ENCODE measurements around the gene ACP2. TPM values are rescaled to one million over a fixed set of nuclear protein-coding genes. Genes with fewer than 3 reads are reported as not detected.
"Not testable (repeated sequence)": the region's sequence is repeated elsewhere in the genome, so short reads cannot be mapped to it uniquely, and the experiment has no call there.

The ACP2 gene
- polyA plus RNA-seq, 3 donors: 30.4 to 40.0 (median 35.9) TPM

DNA sequence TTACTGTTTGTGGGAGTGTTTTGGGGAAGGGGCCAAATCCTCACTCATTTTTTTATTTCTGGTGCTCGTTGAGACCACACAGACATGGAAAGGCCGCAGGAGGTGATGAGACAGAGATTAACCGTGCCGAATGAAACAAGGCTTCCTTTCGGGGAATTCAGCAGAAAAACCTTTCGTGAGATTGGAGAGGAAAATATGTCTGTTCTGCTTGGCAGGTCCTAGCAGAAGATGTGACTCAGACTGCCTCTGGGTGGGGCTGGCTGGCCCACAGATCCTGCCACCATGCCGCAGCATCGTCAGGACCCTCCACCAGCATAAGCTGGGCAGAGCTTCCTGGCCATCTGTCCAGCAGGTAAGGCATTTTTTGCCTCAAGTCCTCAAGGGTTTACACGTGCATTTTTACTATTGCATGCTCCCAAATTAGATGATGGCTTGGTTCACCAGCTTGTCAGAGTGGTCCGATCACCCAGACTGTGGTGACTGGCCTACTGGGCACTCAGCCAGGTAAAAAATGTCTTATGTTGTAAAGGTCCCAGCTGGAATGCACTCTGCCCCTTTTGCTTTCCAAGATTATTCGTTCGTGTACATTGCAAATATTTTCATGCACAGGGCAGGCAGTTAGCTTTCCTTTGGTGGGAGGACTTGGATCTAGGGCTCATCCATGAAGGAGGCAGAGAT is 32.4 kb downstream of the ACP2 start:
- 6 to 19% (median 9%) methylated on average over 12 of the region's 12 CpGs for WGBS, 3 donors
- H3K27ac ChIP-seq (ENCODE audit: low read depth, low read length): no peak overlapping the region

DNA sequence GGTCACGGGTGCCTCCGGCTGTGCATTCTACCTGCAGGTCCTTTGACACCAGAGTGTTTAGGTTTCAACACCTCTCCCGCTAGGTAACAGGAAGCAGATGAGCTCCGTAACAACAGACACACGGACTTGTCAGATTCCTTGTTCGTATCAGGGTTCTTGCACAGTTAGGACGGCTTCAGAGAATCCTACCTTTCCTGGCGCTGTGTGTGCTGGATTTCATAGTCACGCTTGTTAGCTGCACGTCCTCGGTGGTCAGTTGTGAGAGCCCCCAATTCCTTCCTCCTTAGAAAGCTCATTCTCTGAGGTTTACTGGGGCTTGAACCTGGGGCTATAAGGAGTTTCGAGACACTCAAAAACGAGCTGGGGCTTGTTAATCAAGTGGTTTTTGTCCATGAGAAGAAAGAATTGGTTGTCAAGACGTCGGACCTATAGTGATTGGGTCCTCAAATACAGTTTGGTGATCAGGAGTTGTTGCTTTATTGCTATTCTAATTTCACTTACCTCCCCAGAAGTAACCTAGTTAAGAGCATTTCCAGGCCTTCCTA is 33.2 kb downstream of the ACP2 start:
- no peak overlapping the region for H3K27ac ChIP-seq (ENCODE audit: low read depth, low read length)
- WGBS, 3 donors: 6 to 10% (median 7%) methylated on average over 15 of the region's 15 CpGs

GRCh38 chr11:47213950-47214565 is 34.6 kb downstream of the ACP2 start:
- 4 to 12% (median 7%) methylated on average over 20 of the region's 20 CpGs for WGBS, 3 donors
- H3K27ac ChIP-seq (ENCODE audit: low read depth, low read length): peak overlapping the region; percentile 73

DNA sequence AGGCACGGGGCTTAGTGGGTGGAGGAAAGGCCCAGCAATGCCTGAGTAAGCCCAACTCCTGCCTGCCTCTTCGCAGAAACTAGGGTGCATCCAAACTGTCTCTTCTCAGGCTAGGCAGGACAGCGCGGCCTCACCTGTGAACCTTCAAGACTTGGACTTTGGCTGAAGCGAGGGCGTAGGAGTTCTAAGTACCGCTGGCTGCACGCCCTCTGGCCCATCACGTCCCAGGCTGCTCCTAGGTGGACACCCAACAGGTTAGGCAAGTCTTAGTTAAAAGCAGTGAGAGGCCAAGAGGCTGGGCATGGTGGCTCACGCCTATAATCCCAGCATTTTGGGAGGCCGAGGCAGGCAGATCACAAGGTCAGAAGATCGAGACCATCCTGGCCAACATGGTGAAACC is 35.7 kb downstream of the ACP2 start:
- WGBS, 3 donors: 84 to 89% (median 89%) methylated on average over 12 of the region's 12 CpGs
- H3K27ac ChIP-seq (ENCODE audit: low read depth, low read length): no peak overlapping the region

- 93 to 95% (median 94%) methylated on average over 5 of the region's 5 CpGs for WGBS, 3 donors
- no peak overlapping the region for H3K27ac ChIP-seq (ENCODE audit: low read depth, low read length)
Observed at GRCh38 chr11:47208628-47209027, 40.0 kb downstream of the ACP2 start.

- 89 to 94% (median 93%) methylated on average over 13 of the region's 13 CpGs for WGBS, 3 donors
- not testable (repeated sequence) for H3K27ac ChIP-seq (ENCODE audit: low read depth, low read length)
Observed at GRCh38 chr11:47208008-47208552, 40.5 kb downstream of the ACP2 start.

DNA sequence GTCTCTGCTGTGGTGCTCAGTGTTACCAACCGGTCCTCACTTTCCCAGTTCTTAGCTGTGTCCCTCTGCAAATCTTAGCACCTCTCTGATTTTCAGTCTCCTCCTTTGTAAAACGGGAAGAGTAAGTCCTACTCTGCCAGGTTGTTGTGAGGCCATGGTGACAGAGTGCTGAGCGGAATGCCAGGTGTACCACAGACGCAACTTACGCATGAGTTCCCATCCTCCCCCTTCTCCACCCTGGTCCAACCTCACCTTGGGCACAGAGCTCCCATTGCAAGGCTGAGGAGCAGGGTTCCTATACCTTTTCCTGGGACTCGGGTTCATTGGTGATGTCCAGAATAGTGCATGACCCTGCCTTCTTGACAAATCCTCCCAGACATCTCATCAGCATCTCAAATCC is 41.2 kb downstream of the ACP2 start:
- 48 to 89% (median 87%) methylated on average over 6 of the region's 6 CpGs for WGBS, 3 donors

GRCh38 chr11:47206577-47206976 is 42.0 kb downstream of the ACP2 start:
- not testable (repeated sequence) for H3K27ac ChIP-seq (ENCODE audit: low read depth, low read length)

More for the DNA sequence above, 41.2 kb downstream of the ACP2 start:
- H3K27ac ChIP-seq (ENCODE audit: low read depth, low read length): no peak overlapping the region

DNA sequence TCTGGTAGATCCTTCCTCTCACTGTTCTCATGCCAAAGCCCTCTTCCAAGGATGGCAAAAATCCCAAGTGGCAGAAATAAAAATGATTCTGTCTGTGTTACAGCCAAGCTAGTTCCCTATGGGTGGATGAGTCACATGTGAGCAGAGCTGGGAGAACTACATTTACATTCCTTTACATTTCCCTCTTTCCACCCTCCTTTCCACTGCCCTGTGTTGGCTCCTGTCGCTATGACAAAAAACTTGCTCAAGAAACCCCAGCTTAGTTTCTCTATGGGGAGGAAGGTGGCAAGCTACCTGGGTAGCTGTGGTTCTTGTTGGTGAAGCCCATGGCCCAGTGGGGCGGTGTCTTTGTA is 44.0 kb downstream of the ACP2 start:
- WGBS, 3 donors: 71 to 79% (median 79%) methylated on average over 2 of the region's 2 CpGs
- H3K27ac ChIP-seq (ENCODE audit: low read depth, low read length): no peak overlapping the region

More at GRCh38 chr11:47206577-47206976, 42.0 kb downstream of the ACP2 start:
- WGBS, 3 donors: 88 to 93% (median 91%) methylated on average over 5 of the region's 5 CpGs

DNA sequence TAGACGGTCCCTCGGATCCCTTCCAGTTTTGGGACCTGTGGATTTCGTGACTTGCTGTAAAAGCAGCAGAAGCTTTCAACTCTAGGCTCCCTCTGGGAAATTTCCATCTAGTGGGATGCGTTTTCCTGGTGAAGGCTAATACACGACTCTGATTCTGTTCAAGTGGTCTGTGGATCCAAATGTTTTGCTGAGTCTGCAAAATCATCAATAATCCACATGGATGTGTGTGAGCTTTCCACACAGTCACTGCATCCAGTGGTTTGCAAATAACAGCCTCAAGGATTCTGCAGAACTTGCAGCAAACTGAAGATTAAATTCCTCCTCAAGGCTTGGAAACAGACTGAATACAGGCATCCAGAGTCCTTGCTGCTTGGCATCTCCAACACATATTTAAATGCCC is 46.0 kb downstream of the ACP2 start:
- WGBS, 3 donors: 74 to 87% (median 79%) methylated on average over 5 of the region's 5 CpGs
- H3K27ac ChIP-seq (ENCODE audit: low read depth, low read length): no peak overlapping the region

DNA sequence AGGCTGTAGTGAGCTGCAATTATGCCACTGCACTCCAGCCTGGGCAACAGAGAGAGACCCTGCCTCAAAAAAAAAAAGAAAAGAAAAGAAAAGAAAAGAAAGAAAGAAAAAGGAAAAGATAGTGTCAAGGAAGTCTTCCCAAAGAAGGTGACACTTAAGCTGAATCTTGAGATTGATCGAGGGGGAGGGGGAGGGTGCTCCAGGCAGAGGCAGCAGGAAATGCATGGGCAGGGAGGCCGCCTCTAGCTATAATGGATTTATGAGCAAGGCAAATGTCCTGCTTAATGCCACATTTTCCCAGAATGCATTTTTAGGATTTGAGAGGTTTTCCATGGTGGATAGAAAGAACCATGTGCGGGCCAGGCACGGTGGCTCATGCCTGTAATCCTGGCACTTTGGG is 47.6 kb downstream of the ACP2 start:
- no peak overlapping the region for H3K27ac ChIP-seq (ENCODE audit: low read depth, low read length)
- WGBS, 3 donors: 82 to 92% (median 87%) methylated on average over 4 of the region's 4 CpGs

GRCh38 chr11:47198161-47198560 is 50.5 kb downstream of the ACP2 start:
- H3K27ac ChIP-seq (ENCODE audit: low read depth, low read length): not testable (repeated sequence)
- 94 to 95% (median 94%) methylated on average over 9 of the region's 9 CpGs for WGBS, 3 donors

DNA sequence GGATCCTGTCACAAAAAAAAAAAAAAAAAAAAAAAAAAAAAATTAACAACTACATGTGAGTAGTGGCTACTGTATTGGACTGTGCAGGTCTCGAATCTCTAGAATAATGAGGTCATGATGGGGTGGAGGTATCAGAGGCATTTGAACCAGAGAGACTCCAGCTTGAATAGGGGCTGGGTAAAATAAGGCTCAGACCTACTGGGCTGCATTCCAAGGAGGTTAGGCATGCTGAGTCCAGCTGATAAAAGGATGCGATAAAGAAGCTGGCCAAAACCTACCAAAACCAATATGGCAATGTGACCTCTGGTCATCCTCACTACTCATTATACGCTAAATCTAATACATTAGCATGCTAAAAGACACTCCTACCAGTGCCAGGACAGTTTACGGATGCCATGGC is 56.5 kb downstream of the ACP2 start:
- WGBS, 3 donors: 77 to 92% (median 83%) methylated on average over 4 of the region's 4 CpGs
- H3K27ac ChIP-seq (ENCODE audit: low read depth, low read length): no peak overlapping the region

DNA sequence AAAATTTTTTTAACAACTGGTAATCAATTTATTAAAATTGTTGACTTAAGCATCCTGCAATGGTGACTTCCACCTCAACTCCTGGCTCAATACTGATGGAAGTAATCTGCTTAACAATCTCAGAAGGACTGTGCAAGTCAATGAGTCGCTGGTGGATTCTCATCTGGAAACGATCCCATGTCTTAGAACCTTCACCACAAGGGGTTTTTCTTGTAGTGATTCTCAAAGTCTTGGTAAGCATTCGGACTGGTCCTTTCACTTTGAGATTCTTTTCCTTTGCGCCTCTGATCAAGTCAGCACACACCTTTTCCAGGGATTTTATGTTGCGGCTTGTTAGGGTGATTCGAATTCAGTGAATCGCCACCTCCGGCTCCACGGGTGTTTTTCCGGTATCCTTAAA is 57.5 kb downstream of the ACP2 start:
- H3K27ac ChIP-seq (ENCODE audit: low read depth, low read length): not testable (repeated sequence)
- 84 to 88% (median 87%) methylated on average over 10 of the region's 10 CpGs for WGBS, 3 donors

Other genes starting within 250 kb of the ACP2 start
- gene ARFGAP2, start 71.9 kb downstream of the ACP2 start, polyA plus RNA-seq: 10 to 100 TPM; 50.7 to 79.0 (median 65.3) TPM
- 10 to 100 TPM; 11.6 to 21.9 (median 15.0) TPM for gene PACSIN3, start 62.4 kb downstream of the ACP2 start, polyA plus RNA-seq
- gene DDB2, start 33.8 kb downstream of the ACP2 start, polyA plus RNA-seq: 10 to 100 TPM; 15.3 to 24.7 (median 24.5) TPM
- 100 to 1,000 TPM in 2 of 3 donors, 10 to 100 TPM in 1; 29.5 to 230 (median 119) TPM for gene NR1H3, start 9.2 kb upstream of the ACP2 start, polyA plus RNA-seq
- 10 to 100 TPM; 12.1 to 20.8 (median 13.8) TPM for gene MADD, start 21.3 kb upstream of the ACP2 start, polyA plus RNA-seq
- gene MYBPC3, start 103.9 kb upstream of the ACP2 start, polyA plus RNA-seq: 1 to 10 TPM in 1 of 3 donors, under 1 TPM in 2; 0.07 to 3.1 (median 0.68) TPM
- gene SPI1, start 129.7 kb upstream of the ACP2 start, polyA plus RNA-seq: 10 to 100 TPM in 2 of 3 donors, 1 to 10 TPM in 1; 4.9 to 69.3 (median 49.3) TPM
- 10 to 100 TPM; 36.4 to 42.0 (median 39.9) TPM for gene SLC39A13, start 159.8 kb upstream of the ACP2 start, polyA plus RNA-seq
- 100 to 1,000 TPM in 2 of 3 donors, 10 to 100 TPM in 1; 76.2 to 157 (median 134) TPM for gene PSMC3, start 177.6 kb upstream of the ACP2 start, polyA plus RNA-seq
- under 1 TPM in 2 of 3 donors, not detected in 1; 0.21 to 0.59 TPM for gene RAPSN, start 200.3 kb upstream of the ACP2 start, polyA plus RNA-seq

All from adipose tissue (tissue), 3 donors.